Erythroblast (primary cell): ENCODE measurements around the gene PPIB.

Experiments
- GATA1 ChIP-seq: IDR thresholded peaks from 2 replicates; pipeline ENCODE4 v1.6.1; 2011; ENCODE audit warnings: low read depth, mild to moderate bottlenecking, control low read depth, low read length, moderate library complexity
- POLR2A ChIP-seq: IDR thresholded peaks from 2 replicates; pipeline ENCODE4 v1.6.1; 2011; ENCODE audit warnings: mild to moderate bottlenecking, low read length

DNA sequence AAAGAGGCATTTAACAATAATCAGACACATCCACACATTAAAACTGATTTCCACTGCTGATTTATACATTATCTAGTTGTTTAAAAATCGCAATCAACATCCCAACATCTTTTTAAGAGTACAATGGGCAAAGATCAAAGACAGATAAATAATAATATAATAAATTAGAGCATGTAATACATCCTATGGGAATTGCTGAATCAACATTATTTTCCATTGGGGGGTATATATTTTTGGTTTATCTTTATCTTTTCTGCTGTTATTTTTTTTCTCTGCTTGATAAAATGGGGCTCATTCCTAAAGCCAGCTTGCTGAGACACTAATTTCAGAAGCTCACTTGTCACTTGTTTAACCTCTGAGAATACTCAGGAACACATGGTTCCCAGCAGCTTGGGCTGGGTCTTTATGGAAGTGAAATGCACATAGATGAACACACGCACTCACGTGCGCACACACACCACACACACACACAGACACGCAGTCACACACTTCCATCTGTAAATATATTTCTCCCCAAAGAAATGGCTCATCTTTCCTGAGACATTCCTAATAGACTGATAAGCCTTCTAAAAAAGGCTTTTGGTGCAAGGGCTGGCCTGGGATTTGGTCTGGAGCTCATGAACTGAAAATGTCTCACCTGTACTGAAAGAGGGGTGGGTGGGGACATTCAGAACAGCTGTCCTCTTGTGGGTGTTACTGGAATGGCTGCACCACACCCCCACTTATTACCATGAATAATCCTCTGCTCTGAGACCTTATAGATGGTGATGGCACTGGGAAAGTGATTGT is 3.5 kb upstream of the PPIB start:
- no peak for TF ChIP-seq POLR2A
- TF ChIP-seq GATA1, result no peak
